Activated CD4-positive, alpha-beta T cell treated with anti-CD3 and anti-CD28 coated beads for 24 hours (primary cell): ENCODE results near the gene OXGR1.

ENCODE experiments used
- DNase-seq, 2 donors: peaks; one replicate each; pipeline ENCODE4 v3.0.0-alpha.2; 2020; ENCODE audit warnings: low read depth in 2 of 2

Gene OXGR1

GRCh38 chr13:96963786-96964475 is 30.3 kb downstream of the OXGR1 start:
- no peak for DNase-seq

- DNase-seq: no peak
These were observed 33.9 kb downstream of the OXGR1 start for GRCh38 chr13:96960379-96960778.

- DNase-seq: no peak
These were observed 35.9 kb downstream of the OXGR1 start for GRCh38 chr13:96958286-96958891.

GRCh38 chr13:96952595-96952994 is 41.7 kb downstream of the OXGR1 start:
- no peak for DNase-seq

- DNase-seq: no peak
These were observed 46.1 kb downstream of the OXGR1 start for GRCh38 chr13:96948127-96948526.

GRCh38 chr13:96947343-96947910 is 46.8 kb downstream of the OXGR1 start:
- no peak for DNase-seq

GRCh38 chr13:96946709-96947311 is 47.5 kb downstream of the OXGR1 start:
- no peak for DNase-seq

GRCh38 chr13:96940961-96941360 is 53.3 kb downstream of the OXGR1 start:
- DNase-seq: no peak

GRCh38 chr13:96935901-96936300 is 58.4 kb downstream of the OXGR1 start:
- no peak for DNase-seq
